Fibroblast of skin of back (primary cell): Measurements from ENCODE around the gene KMT2C.

Experiments used
- DNase-seq: peaks from one replicate; pipeline ENCODE4 v3.0.0-alpha.2; 2013

Gene KMT2C

DNA sequence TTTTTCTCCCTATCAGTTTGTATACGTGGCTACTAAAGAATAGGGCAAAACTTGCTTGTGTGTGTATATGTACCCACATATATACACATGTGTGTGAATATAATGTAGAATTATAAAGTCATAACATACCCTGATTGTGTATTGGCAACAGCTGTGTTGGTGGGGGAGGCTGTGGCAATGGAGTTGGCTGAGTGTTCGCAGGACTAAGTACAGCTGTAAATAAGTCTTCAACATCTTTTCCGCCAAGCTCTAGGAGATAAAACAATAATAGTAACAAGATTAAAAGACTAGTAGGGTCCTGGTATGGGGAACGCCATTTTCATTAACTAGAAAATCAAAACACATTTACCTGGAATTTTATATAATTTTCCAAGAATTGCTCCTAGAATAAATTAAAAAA, 241.9 kb downstream of the KMT2C start:
- no peak for DNase-seq

DNA sequence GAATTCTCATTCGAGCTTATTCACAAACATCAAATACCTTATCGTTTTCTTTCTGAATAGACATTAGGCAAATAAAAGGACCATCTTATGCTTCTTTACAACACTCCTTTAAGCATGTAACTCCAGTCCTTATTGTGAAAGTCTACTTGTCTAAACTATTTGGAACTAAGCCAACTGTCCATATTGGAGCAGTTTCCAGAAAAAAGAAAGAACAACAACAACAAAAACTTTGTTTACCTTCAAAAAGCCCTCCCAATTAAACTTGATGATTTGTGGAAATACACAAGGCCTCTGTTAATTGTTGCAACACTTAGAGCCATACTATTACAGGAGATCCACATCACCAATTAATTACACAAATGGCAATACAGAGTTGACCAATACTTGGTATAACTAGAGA, 246.7 kb downstream of the KMT2C start:
- no peak for DNase-seq

DNA sequence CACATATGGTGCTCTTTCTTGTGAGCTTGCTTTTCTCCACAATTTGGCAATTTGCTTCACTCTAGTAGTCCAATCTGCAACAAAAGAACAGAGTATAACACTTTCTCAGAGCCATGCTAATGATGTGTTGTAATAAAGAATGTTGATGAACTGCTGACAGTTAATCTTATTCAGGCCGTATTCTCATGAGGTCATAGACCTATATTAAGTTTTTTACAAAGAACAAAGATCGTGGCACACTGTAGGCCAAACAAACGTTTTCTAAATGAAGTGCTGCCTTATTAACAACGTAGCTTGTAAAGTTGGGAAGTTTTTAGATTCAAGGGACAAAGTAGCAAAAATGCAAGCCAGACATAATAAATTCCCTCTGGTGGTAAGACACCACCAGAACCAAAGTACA, 250.2 kb downstream of the KMT2C start:
- DNase-seq = no peak

DNA sequence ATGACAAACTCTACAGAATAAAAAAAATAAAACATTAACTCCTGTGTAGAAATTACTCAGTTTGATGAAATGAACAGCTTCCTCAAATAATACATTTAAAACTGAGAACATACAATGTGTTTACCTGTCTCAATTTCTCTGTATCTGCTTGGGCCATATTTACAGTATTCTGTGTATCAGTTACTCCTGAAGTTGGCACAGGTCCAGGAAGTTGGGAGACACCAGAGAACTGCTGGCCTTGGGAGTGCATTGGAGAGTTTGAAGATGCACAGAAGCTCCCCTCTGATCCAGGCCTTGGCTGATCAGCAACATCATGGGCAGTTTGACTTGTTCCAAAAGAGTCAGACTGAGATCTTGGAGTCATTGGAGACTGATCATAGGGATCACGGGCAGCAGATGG, 255.2 kb downstream of the KMT2C start:
- no peak for DNase-seq

DNA sequence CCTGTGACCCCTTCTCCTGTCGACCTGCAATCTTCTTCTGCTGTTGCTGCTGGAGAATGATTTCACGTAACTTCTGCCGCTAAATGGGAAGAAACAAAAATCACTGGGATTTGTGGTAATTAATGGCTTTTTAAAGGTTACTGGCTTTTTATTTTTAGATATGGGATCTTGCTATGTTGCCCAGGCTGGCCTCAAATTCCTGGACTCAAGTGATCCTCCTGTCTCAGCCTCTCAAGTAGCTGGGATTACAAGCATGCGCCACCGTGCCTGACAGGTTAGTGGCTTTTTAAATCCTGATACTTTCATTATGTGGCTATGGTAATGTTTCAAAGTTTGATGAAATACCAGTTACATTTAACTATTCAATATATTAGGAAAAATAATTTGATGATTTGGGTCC, 255.8 kb downstream of the KMT2C start:
- DNase-seq = no peak

DNA sequence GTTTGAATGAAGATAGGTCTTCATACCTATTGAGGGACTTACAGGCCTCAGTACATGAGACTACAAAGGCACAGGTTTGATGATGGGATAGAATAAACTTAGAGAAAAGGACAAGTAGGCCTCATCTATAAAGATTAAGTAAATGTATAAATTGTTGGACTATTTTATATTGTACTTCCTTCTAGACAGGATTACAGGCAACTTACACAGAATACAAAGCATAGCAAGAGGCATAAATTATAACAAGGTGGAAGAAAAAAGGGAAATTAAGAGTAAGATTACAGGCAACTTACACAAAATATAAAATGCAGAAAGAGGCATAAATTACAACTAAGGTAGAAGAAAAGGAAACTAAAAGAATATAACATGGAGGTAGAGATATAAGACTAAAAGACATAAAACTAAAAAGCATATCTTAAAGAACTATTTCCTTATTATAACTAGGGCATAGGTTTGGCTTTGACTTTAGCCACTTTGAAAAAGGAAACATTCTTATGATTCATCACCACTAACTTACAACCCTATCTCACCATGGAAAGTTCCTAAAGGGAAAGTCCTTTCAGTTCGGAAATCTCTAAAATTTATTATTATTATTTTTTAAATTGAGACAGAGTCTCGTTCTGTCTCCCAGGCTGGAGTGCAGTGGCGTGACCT, 257.3 kb downstream of the KMT2C start:
- DNase-seq = no peak

DNA sequence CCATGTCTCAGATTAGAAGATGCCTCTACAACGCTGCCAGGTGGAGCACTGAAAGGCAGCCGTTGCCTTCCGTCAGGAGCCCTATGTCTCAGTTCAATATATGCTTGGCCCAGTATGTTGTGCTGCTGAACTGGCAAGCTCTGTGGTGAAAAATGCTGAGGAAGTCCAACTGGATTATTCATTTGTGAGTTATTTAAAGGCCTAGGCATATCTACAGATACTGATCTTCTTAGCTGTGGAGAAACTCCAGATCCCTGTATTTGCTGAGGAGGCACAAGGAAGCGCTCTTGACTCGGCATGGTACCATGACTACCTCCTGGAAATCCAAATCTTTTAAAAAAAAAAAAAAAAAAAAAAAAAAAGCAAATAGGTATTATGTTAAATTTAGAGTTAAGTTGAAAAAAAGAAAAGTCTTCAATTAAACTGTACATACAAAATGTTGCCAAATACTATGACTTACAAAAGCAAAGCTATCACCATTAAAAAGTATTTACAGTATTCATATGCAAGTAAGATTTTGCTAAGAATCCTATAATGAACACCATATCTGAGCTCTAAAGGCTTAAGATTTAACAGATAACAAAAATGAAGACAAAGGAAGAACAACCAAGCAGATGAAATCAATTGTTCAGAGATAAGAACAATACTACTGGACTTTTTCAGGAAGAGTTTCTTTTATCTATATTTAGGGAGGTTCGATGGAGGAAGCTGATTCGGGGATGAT, 258.0 kb downstream of the KMT2C start:
- DNase-seq = no peak

DNA sequence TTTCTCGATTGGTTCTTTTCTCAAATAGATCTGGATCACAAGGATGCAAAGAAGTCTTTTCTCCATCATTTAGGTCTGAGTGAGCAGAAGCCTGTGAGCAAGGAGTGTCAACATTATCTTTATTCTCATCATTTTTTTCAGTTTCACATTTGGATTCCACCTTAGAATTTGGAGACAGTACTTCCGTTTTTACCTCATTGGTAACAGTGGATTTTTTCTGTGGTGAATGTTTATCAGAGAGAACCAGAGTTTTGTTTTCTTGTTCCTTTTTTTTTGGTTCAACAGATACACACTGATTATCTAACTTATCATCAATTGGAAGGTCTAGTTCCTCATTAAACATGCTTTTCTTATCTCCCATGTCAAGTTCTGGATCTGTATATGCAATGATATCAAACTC, 259.0 kb downstream of the KMT2C start:
- no peak for DNase-seq

DNA sequence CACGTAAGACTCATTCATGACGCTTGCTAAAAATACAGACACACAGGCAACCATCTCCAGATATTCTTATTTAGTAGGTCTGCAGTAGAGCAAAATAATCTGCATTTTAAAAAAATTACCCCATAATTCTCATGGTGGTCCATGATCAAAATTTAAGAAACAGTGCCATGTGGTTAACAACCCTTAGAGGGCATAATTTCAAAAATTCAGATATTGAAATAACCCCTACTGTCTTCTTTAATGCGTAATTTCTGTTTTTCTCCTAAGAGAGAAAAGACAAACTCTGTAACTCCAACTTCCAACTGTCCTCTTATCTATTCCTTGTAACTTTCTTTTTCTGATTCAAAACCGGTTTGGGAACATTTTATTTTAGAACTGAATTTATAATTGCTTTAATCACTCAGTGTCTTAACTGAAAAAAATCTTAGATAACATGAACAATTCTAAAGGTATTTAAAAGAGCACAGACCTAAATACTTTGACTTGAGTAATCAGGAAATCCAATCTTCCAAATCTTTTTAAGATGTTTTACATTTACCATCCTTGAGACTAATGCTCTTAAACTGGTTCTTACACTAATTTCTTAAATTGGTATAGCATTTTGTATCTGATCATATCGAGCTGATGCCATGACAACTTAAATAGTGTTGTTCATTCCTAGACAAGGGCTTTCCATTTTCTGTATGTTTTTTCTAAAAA, 262.3 kb downstream of the KMT2C start:
- no peak for DNase-seq

DNA sequence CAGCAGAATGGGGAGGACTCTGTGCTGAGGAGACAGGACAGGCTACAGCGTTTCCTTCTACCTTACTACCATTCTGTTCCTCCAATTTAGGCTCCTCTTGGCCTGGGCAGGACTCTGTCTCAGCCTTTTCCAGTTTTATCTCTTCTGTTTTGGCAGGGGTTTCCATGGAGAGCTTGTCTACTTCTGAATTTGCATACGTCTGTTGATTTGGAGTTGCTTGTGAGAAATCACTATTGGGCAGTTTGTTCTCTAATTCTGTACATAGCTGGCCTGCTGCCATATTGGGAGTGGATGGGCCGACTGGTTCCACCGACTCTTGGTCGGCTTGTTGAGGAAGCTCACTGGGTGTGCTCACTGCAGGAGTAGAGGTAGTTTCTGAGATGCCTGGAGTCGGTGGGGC, 273.5 kb downstream of the KMT2C start:
- DNase-seq = no peak

DNA sequence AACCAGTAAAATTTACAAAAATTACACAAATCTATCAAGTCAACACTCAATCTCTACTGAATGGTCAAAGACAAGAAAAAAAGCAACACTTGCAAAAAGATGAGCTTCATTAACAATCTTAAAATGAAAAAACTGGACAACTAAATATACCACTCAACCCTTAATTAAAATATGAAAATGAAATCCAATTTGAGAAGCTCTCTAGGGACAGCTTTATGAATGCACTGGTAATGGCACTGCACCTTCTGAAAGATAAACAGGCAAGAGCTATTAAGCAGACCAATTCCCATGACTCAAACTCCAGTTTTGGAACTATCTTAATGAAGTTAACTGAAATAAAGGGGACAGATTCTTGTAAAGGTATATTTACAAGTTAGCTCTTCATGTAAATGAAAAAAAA, 274.6 kb downstream of the KMT2C start:
- no peak for DNase-seq

DNA sequence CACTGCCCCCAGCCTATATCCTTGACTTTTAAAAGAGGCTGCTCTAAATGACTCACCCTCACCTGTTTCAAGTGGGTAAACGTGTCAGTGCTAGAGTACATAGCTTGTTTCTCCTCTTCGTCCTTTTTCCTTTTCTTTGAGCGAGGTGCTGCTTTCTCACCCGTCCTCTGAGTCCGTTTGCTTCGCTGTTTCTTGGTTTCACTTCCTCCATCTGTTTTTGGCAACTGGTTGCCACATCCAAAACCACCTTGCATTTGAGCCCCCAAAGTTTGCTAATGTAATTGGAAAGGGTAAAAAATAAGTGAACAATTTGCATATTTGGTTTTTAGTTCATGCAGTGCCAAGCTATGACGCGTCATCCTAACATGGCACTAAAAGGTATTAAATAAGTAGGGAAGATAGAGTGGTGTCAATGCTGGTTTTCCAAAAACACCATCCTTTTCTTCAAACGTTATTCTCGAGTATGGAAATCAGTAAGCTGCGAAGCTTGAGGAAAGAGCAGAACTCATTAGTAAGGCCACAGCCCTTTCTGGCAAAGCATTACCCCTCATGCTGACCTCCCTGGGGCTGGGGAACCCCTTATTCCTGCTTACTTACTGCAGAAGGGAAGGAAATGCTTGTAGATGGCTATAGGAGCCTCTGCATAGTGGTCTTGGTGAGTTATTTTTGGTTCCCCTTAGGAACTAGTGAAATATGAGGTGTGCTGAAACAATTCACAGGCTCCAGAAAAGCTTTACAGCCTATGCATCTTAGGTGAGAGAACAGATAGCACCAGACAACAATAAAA, 276.8 kb downstream of the KMT2C start:
- no peak for DNase-seq

DNA sequence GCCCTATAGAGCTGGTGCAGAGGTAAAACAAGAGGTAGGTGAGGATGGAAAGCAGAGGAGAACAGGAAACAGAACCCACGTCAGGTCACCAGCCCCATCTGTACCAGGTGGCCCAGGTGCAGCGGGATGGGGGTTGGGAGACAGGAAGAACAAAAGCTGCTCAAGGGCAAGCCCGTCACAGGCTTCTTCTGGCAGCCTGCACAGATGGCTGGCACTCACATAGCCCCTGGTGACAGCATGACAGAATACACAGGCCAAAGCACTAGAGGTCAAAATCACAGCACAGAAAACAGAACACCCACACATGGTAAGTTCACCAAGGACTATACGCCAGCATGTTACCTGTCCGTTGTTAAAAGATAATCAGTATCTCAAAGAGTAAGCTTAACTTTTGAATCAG, 283.5 kb downstream of the KMT2C start:
- DNase-seq = no peak

DNA sequence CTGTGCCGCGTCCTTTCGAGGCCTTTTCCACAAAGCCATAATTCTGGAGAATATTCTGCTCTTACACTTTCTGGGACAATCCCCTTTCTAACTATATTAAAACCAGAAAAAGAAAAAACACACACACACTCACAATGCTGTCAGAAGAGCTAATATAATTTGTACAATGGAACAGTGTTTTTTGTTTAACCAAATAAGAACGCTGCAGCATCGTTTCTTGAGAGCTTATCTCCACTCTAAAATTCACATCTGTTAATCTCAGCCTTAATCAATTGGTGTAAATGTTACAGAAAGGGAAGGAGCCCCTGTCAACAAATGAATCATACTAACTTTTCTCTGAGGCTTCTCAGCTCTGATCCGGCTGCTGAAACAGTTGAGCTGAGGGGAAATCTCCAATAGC, 286.4 kb downstream of the KMT2C start:
- DNase-seq = no peak

DNA sequence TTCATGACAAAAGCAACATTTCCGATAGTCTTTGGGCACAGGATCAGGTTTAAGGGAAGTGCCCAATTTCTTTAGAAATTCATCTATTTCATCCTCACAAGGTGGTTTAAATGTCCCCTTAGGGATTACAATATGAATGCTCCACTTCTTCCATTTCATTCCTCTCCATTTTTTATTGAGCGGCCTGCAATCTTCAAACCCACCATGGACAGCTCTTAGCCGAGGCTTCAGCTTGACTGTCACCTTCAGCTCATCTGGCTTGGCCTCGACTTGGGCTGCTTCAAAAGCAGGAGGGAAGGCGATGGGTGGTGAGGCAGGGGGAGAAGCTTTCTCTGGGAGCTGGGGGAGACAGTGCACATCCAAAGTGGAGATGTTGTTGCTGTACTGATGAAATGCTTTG, 287.1 kb downstream of the KMT2C start:
- no peak for DNase-seq

DNA sequence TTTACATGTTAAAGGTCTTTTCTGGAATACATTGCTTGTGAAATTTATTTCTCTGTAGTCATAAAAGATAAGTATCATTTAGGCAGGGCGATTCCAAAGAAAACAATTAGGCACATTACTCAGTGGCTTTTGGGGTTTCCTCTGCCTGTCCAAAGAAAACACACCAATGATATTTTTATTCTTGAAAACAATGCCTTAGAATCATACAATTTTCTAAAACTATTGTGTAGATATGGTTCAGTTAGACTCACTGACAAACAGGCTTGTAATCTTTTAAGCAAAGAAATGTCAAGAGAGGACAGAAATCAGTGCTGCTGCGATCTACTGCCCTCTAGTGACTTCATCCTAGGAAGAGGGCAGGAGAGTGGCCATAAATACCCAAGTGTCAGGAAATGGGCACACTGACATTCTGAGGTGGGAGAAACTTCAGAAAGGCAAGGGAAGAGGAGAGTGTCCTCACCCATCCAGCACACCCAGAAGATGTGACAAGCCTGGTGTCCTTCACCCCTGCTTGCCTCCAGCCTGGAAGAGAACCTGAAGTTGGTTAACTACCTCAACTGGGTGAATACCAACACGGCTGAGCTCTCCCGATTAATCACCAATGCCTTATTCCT, 289.8 kb downstream of the KMT2C start:
- DNase-seq = peak; percentile 78

DNA sequence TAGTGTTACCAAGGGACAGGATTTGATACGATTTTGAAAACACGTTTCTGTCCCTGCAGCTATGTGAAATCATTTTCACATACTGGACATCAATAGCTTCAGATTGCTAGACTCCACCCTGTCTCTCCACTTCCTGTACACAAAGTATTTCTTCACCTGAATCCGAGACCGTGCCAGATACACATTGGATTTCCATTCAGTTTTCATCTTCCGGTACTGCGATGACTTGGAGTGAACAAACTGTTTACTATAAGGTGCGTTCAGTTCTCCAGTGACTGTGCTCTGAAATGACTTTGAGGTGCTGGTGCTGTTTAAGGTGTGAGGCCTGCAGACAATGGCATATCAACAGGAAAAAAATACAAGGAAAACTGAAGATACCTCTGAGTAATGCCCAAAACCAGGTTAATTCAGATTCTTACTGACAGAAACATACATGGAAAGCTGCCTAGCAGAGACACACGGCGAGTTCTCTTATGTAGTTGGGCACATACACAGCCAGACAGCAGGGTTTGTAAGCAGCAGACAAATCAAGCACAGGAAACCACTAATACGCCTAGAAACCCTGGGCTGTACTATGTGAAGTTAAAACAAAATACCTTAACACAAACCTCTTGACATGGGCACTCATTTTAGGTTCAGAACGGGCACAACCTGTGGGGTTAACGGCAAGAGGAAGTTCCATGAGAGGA, 291.1 kb downstream of the KMT2C start:
- DNase-seq = no peak

DNA sequence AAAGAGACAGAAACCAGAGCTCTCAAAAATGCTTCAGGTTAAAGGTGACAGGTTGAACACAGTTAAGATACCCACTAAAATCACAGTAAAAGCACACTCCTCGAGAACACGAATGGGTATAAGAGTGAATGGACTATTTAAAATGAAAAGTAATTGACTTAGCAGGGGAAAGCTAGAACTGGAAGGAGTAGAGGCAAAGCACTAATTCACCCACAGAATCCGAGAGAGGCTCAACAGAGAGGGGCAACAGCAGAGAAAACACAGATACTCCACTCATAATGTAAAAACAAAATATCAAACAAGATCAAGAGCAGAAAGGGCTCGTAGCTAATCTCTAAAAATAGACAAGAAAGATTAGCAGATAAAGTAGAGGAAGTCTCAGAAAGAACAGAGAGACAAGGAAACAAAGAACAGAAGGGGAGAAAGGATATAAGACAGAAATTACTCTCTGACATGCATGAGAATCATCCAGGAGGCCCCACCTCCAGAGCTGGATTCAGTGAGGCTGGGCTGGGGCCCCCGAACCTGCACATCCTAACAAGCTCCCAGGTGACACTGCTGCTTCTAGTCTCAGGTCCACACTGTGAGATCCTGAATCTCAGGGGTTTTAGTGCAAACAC, 292.7 kb downstream of the KMT2C start:
- no peak for DNase-seq

DNA sequence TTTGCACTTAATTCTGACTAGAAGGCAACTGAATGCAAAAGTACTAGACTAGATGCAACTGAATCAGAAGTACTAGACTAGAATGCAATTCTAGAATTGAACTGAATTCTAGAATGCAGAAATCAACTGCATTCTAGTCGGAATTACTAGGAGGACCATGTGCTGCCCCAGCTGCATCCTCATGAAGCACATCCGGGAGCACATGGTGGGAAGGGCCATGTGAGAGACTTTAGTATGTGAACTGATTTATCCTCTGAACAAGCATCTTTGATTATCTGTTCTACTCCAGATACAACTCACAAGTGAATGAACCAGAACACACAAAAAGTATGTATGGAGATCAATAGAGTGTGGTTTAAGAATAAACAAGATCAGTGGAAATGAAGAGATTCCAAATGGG, 295.2 kb downstream of the KMT2C start:
- DNase-seq = no peak

DNA sequence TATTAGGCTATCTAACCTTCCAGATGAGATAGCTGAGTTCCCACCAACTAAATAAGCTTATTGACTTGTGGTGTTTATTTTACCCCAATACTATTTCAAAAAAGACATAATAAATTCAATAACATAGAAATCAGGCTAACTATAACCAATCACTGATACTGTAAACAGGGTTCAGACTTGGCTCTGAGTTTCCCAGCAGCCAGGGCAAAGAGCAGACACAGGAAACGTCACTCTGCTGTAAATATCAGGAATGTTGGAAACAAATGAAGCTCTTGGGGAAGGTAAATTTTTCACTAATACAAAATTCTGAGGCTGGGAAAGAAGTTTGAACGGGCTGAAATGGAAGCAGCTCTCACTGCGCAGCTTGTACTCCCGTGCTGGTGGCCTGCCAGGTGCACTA, 295.7 kb downstream of the KMT2C start:
- DNase-seq = no peak

DNA sequence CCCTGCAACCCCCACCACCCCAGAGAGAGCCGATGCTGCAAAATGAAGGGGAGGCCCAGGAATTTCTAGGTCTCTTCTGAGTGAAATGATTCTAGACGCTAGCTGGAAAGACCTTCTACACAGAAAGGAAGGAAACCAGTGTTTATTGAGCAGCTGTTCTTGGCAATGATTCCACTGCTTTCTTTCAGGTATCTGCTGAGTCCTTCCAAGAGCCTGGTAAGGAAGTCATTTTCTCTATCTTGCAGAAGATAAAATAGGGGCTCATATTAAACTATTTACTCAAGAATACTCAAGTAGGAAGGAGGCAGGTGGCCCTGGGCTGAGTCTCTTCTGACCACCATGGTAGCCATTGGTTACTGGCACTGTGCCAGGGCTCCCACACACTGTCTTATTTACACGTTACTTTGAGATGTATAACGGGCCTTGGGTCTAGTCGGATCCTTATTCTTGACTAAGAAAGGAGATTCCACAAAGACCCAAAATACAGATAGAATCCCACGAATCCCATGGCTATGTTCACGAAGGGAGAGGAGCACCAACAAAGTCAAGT, 298.3 kb downstream of the KMT2C start:
- DNase-seq = no peak
